H9 (cell line): Measurements from ENCODE around the gene SERPINB8. TPM values are rescaled to one million over a fixed set of nuclear protein-coding genes. Genes with fewer than 3 reads are reported as not detected.
"Not testable (repeated sequence)": the region's sequence is repeated elsewhere in the genome, so short reads cannot be mapped to it uniquely, and the experiment has no call there.

Experiments
- DNase-seq: peaks from one replicate; pipeline ENCODE4 v3.0.0-alpha.2; 2017
- H2AFZ ChIP-seq: one replicate; pipeline ENCODE4 v1.6.1; 2013; ENCODE audit warnings: mild to moderate bottlenecking, low read length, control low read depth, moderate library complexity
- H2AK5ac ChIP-seq: 2 replicates; pipeline ENCODE4 v1.6.1; 2013; ENCODE audit warnings: low read length, control low read depth, mixed read lengths; ENCODE audit not compliant: insufficient read length
- H2BK120ac ChIP-seq: one replicate; pipeline ENCODE4 v1.6.1; 2013; ENCODE audit warnings: low read depth, mild to moderate bottlenecking, low read length, control low read depth, inconsistent platforms; ENCODE audit not compliant: poor library complexity, severe bottlenecking
- H2BK12ac ChIP-seq: 2 replicates; pipeline ENCODE4 v1.6.1; 2013; ENCODE audit warnings: low read length, control low read depth, mixed read lengths, low read depth; ENCODE audit not compliant: insufficient read length
- H2BK15ac ChIP-seq: 2 replicates; pipeline ENCODE4 v1.6.1; 2013; ENCODE audit warnings: low read depth, low read length, control low read depth
- H2BK20ac ChIP-seq: one replicate; pipeline ENCODE4 v1.6.1; 2013; ENCODE audit warnings: low read depth, mild to moderate bottlenecking, low read length, control low read depth, inconsistent platforms; ENCODE audit not compliant: poor library complexity, severe bottlenecking
- H2BK5ac ChIP-seq: 2 replicates; pipeline ENCODE4 v1.6.1; 2013; ENCODE audit warnings: low read length, control low read depth, mixed read lengths; ENCODE audit not compliant: insufficient read length
- H3K14ac ChIP-seq: 2 replicates; pipeline ENCODE4 v1.6.1; 2013; ENCODE audit warnings: low read length, control low read depth; ENCODE audit not compliant: insufficient read depth
- H3K18ac ChIP-seq: 2 replicates; pipeline ENCODE4 v1.6.1; 2013; ENCODE audit warnings: low read depth, mild to moderate bottlenecking, mixed read lengths, low read length, control low read depth; ENCODE audit not compliant: insufficient read length
- H3K23ac ChIP-seq: 2 replicates; pipeline ENCODE4 v1.6.1; 2013; ENCODE audit warnings: low read length, control low read depth, mixed read lengths, low read depth; ENCODE audit not compliant: insufficient read length
- H3K23me2 ChIP-seq: 2 replicates; pipeline ENCODE4 v1.6.1; 2013; ENCODE audit warnings: low read depth, mild to moderate bottlenecking, mixed read lengths, low read length, control low read depth; ENCODE audit not compliant: insufficient read length, poor library complexity, severe bottlenecking
- H3K27ac ChIP-seq: 2 replicates; pipeline ENCODE4 v1.5.1; 2013; ENCODE audit warnings: low read length, control low read depth, mixed read lengths, low read depth; ENCODE audit not compliant: insufficient read length
- H3K27me3 ChIP-seq: 2 replicates; pipeline ENCODE4 v1.6.1; 2013; ENCODE audit warnings: low read length, control low read depth, inconsistent platforms; ENCODE audit not compliant: insufficient read depth
- H3K4ac ChIP-seq: 2 replicates; pipeline ENCODE4 v1.6.1; 2013; ENCODE audit warnings: low read depth, mild to moderate bottlenecking, control low read depth, inconsistent platforms, low read length, moderate library complexity
- H3K4me1 ChIP-seq: 2 replicates; pipeline ENCODE4 v1.6.1; 2013; ENCODE audit warnings: low read length, control low read depth, inconsistent platforms; ENCODE audit not compliant: insufficient read depth
- H3K4me2 ChIP-seq: 2 replicates; pipeline ENCODE4 v1.6.1; 2013; ENCODE audit warnings: low read length, control low read depth, mixed read lengths; ENCODE audit not compliant: insufficient read length, insufficient read depth
- H3K56ac ChIP-seq: 2 replicates; pipeline ENCODE4 v1.6.1; 2013; ENCODE audit warnings: low read depth, mild to moderate bottlenecking, mixed read lengths, low read length, control low read depth; ENCODE audit not compliant: insufficient read length
- H3K79me1 ChIP-seq: 2 replicates; pipeline ENCODE4 v1.6.1; 2013; ENCODE audit warnings: low read depth, mild to moderate bottlenecking, moderate library complexity, low read length, control low read depth, inconsistent platforms; ENCODE audit not compliant: insufficient read depth, poor library complexity, severe bottlenecking
- H3K79me2 ChIP-seq: 2 replicates; pipeline ENCODE4 v1.6.1; 2013; ENCODE audit warnings: low read length, control low read depth, inconsistent platforms; ENCODE audit not compliant: insufficient read depth
- H3K9ac ChIP-seq: 2 replicates; pipeline ENCODE4 v1.6.1; 2013; ENCODE audit warnings: low read length, control low read depth, mixed read lengths; ENCODE audit not compliant: insufficient read length; ENCODE audit errors: extremely low read depth
- H3K9me3 ChIP-seq: one replicate; pipeline ENCODE4 v1.6.1; 2013; ENCODE audit warnings: low read depth, low read length, inconsistent platforms; ENCODE audit not compliant: control insufficient read depth
- H3T11ph ChIP-seq: one replicate; pipeline ENCODE4 v1.6.1; 2013; ENCODE audit warnings: mild to moderate bottlenecking, low read length, control low read depth, inconsistent platforms
- H4K20me1 ChIP-seq: one replicate; pipeline ENCODE4 v1.6.1; 2013; ENCODE audit not compliant: control insufficient read depth, insufficient read length, insufficient read depth
- H4K5ac ChIP-seq: 2 replicates; pipeline ENCODE4 v1.6.1; 2013; ENCODE audit warnings: low read depth, mild to moderate bottlenecking, mixed read lengths, low read length, control low read depth; ENCODE audit not compliant: insufficient read length
- H4K8ac ChIP-seq: replicated peaks from 2 replicates; pipeline ENCODE4 v1.6.1; 2013; ENCODE audit warnings: low read length, control low read depth, mixed read lengths, low read depth; ENCODE audit not compliant: insufficient read length
- H4K91ac ChIP-seq: 2 replicates; pipeline ENCODE4 v1.6.1; 2013; ENCODE audit warnings: low read depth, mild to moderate bottlenecking, moderate library complexity, mixed read lengths, low read length, control low read depth; ENCODE audit not compliant: insufficient read length
- H3K27ac Mint-ChIP-seq, 3 experiments: 2 replicates in 2 of 3; 3 replicates in 1 of 3; pipeline ENCODE4 v1.8.0; 2020 to 2021; ENCODE audit warnings: mixed read lengths in 3 of 3, mild to moderate bottlenecking in 1 of 3, moderate library complexity in 1 of 3
- H3K27me3 Mint-ChIP-seq: 2 replicates; pipeline ENCODE4 v1.8.0; 2021; ENCODE audit warnings: low read depth, mild to moderate bottlenecking, moderate library complexity, mixed read lengths
- H3K36me3 Mint-ChIP-seq, 3 experiments: 2 replicates in 2 of 3; 3 replicates in 1 of 3; pipeline ENCODE4 v1.8.0; 2020 to 2021; ENCODE audit warnings: low read depth in 3 of 3, mixed read lengths in 3 of 3; ENCODE audit not compliant: insufficient read depth in 1 of 3
- H3K4me1 Mint-ChIP-seq, 2 experiments: 2 replicates each; pipeline ENCODE4 v1.8.0; 2020; ENCODE audit warnings: mixed read lengths in 2 of 2
- H3K4me3 Mint-ChIP-seq, 2 experiments: 2 replicates in 1 of 2; 3 replicates in 1 of 2; pipeline ENCODE4 v1.8.0; 2020 to 2021; ENCODE audit warnings: mild to moderate bottlenecking in 2 of 2, mixed read lengths in 2 of 2, moderate library complexity in 1 of 2
- H3K9me3 Mint-ChIP-seq, 2 experiments: 2 replicates in 1 of 2; 3 replicates in 1 of 2; pipeline ENCODE4 v1.8.0; 2020; ENCODE audit warnings: mild to moderate bottlenecking in 2 of 2, mixed read lengths in 2 of 2, moderate library complexity in 1 of 2
- WGBS: extraction: QIAGEN DNeasy Blood & Tissue Kit; methylation state at CpG from one replicate; pipeline ENCODE4 v1.1.7; 2013; ENCODE audit warnings: missing lambda C conversion rate, low lambda C conversion rate, mixed read lengths; ENCODE audit not compliant: insufficient read length; ENCODE audit errors: extremely low coverage; 5-methylcytosine and 5-hydroxymethylcytosine counted together
- total RNA-seq: library from RNA; stranded (reverse); gene quantifications from 2 replicates; pipeline ENCODE4 v1.2.1, GENCODE V29; 2021
- TF ChIP-seq, protein P1 (sequence below): fragments of 200-600 bp; sonication (generic); conservative IDR thresholded peaks from 3 replicates; pipeline ENCODE4 v1.8.0; 2021; ENCODE audit warnings: antibody characterized with exemption, mild to moderate bottlenecking

The SERPINB8 gene
- total RNA-seq, 1 experiment from 2014 or later, result 2.1 TPM

DNA sequence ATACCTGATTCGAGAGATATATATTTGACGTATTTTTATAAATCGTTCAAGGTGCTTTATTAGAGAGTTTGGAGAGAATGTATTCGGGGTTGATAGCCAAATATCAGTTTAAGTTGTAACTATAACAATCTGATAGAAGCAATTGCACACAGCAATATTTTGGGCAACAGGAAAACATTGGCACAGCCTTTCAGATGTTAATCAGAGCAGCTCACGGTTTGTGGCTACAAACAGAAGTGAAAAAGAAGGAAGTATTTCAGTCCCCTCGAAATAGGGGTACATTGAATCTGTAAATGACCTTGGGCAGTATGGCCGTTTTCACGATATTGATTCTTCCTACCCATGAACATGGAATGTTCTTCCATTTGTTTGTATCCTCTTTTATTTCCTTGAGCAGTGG lies 41.5 kb upstream of the SERPINB8 start:
- Histone ChIP-seq H4K20me1 (no peaks in the 10 kb centered on the region), H2BK5ac (no peak overlapping the region), H4K8ac (no peak overlapping the region), H3K79me2 (no peaks in the 10 kb centered on the region), H3K23ac (no peak overlapping the region), H3K4ac (no peak overlapping the region), H2AFZ (no peak overlapping the region), H2AK5ac (no peak overlapping the region), H2BK15ac (no peak overlapping the region), H3K23me2 (no peaks in the 10 kb centered on the region), H3K9ac (no peak overlapping the region), H3T11ph (no peak overlapping the region), H2BK12ac (no peak overlapping the region), H2BK120ac (no peak overlapping the region), H3K9me3 (no peaks in the 10 kb centered on the region), H4K5ac (no peak overlapping the region), H3K27ac (no peak overlapping the region), H3K18ac (no peak overlapping the region), H4K91ac (no peak overlapping the region), H3K56ac (no peak overlapping the region), H3K79me1 (no peaks in the 10 kb centered on the region), H3K4me1 (no peaks in the 10 kb centered on the region), H3K27me3 (no peaks in the 10 kb centered on the region), H3K14ac (no peak overlapping the region), H2BK20ac (no peak overlapping the region), H3K4me2 (no peak overlapping the region)
- DNase-seq, result no peak
- H3K4me1 Mint-ChIP-seq, result no peaks in the 10 kb centered on the region
- no peak overlapping the region for H3K4me3 Mint-ChIP-seq
- TF ChIP-seq, protein P1, sequence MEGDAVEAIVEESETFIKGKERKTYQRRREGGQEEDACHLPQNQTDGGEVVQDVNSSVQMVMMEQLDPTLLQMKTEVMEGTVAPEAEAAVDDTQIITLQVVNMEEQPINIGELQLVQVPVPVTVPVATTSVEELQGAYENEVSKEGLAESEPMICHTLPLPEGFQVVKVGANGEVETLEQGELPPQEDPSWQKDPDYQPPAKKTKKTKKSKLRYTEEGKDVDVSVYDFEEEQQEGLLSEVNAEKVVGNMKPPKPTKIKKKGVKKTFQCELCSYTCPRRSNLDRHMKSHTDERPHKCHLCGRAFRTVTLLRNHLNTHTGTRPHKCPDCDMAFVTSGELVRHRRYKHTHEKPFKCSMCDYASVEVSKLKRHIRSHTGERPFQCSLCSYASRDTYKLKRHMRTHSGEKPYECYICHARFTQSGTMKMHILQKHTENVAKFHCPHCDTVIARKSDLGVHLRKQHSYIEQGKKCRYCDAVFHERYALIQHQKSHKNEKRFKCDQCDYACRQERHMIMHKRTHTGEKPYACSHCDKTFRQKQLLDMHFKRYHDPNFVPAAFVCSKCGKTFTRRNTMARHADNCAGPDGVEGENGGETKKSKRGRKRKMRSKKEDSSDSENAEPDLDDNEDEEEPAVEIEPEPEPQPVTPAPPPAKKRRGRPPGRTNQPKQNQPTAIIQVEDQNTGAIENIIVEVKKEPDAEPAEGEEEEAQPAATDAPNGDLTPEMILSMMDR, result no peak
- H3K27ac Mint-ChIP-seq, result no peak overlapping the region
- no peaks in the 10 kb centered on the region for H3K36me3 Mint-ChIP-seq
- 100% methylated on average over 2 of the region's 8 CpGs for WGBS
- H3K27me3 Mint-ChIP-seq, result no peaks in the 10 kb centered on the region; the same call in 1 of the 2 replicates
- no peaks in the 10 kb centered on the region for H3K9me3 Mint-ChIP-seq

DNA sequence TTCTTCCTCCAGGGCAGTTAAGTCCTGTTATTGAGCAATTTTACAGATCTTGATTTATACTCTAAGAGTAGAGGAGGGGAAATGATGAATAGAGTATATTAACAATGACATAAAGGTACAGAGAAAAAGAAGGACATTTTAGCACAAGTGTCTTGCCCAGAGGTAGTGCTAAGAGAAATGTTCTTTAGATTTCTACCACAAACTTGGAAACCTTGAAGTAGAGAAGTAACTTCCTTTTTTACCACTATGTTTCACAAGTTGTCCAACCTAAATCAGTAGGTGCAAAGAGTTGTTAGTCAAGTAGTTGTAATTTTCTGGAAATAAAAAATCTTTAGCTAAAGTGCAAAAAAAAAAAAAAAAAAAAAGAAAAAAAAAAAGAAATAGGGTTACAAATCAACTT lies 40.5 kb upstream of the SERPINB8 start:
- H2BK20ac ChIP-seq, H4K91ac ChIP-seq, H3K4me2 ChIP-seq, H3K79me2 ChIP-seq, DNase-seq, H3K4me1 Mint-ChIP-seq, H2BK120ac ChIP-seq, H3K9me3 ChIP-seq, H4K8ac ChIP-seq, H4K5ac ChIP-seq, H3K56ac ChIP-seq, H3K27ac ChIP-seq, H3T11ph ChIP-seq, H3K27me3 ChIP-seq, H2AFZ ChIP-seq, H3K4me3 Mint-ChIP-seq, H4K20me1 ChIP-seq, H2BK12ac ChIP-seq, H3K9ac ChIP-seq, H3K36me3 Mint-ChIP-seq, H2AK5ac ChIP-seq, H2BK15ac ChIP-seq, H3K18ac ChIP-seq, H2BK5ac ChIP-seq, H3K23ac ChIP-seq, H3K4me1 ChIP-seq, H3K79me1 ChIP-seq, H3K27me3 Mint-ChIP-seq, H3K9me3 Mint-ChIP-seq, H3K23me2 ChIP-seq, H3K14ac ChIP-seq, H3K4ac ChIP-seq, H3K27ac Mint-ChIP-seq: not testable (repeated sequence)
